LNCaP clone FGC (cell line): Measurements from ENCODE around the gene ANKRD31.

Experiments
- DNase-seq: peaks from one replicate; pipeline ENCODE4 v3.0.0-alpha.2; 2011; ENCODE audit warnings: low read depth
- H3K4me3 ChIP-seq: 2 replicates; pipeline ENCODE4 v1.5.1; 2011; ENCODE audit warnings: mild to moderate bottlenecking, low read depth, low read length, control low read depth
- CTCF ChIP-seq: IDR thresholded peaks from 2 replicates; pipeline ENCODE4 v1.5.1; 2012; ENCODE audit warnings: mild to moderate bottlenecking; ENCODE audit not compliant: control insufficient read depth, insufficient read depth; ENCODE audit errors: extremely low read depth

ANKRD31 gene

GRCh38 chr5:75245023-75245422 is 8.3 kb upstream of the ANKRD31 start:
- DNase-seq = no peak
- no peak for TF ChIP-seq CTCF
- no peak overlapping the region for H3K4me3 ChIP-seq

- H3K4me3 ChIP-seq = no peak overlapping the region
- no peak for TF ChIP-seq CTCF
- DNase-seq = no peak
These were observed 6.8 kb upstream of the ANKRD31 start for GRCh38 chr5:75243510-75243909.

- H3K4me3 ChIP-seq = no peak overlapping the region
- TF ChIP-seq CTCF = no peak
- peak; percentile 66 for DNase-seq
These were observed 6.4 kb upstream of the ANKRD31 start for GRCh38 chr5:75243100-75243499.

GRCh38 chr5:75242067-75242466 is 5.4 kb upstream of the ANKRD31 start:
- TF ChIP-seq CTCF = no peak
- H3K4me3 ChIP-seq = no peak overlapping the region
- DNase-seq = no peak

- no peak for TF ChIP-seq CTCF
- H3K4me3 ChIP-seq = no peak overlapping the region
- DNase-seq = no peak
These were observed 3.0 kb upstream of the ANKRD31 start for GRCh38 chr5:75239681-75240080.

- no peak for TF ChIP-seq CTCF
- DNase-seq = no peak
- H3K4me3 ChIP-seq = no peak overlapping the region
These were observed 967 bp downstream of the ANKRD31 start for GRCh38 chr5:75235711-75236110.

GRCh38 chr5:75234251-75234650 is 2.4 kb downstream of the ANKRD31 start:
- TF ChIP-seq CTCF = no peak
- H3K4me3 ChIP-seq = no peak overlapping the region
- DNase-seq = no peak
